Mucosa of rectum (tissue), 2 donors: ENCODE data around the gene PIK3CD.
A peak's percentile ranks its signal among the peaks of the same experiment; 100 is the strongest.

ENCODE experiments used
- H3K27ac ChIP-seq, 2 donors: one replicate each; pipeline ENCODE4 v1.7.0; 2013; ENCODE audit warnings: inconsistent platforms in 2 of 2, low read depth in 2 of 2, low read length in 2 of 2
- H3K27me3 ChIP-seq, 2 donors: one replicate each; pipeline ENCODE4 v1.7.0; 2013; ENCODE audit warnings: low read length in 2 of 2; ENCODE audit not compliant: control insufficient read depth in 2 of 2, insufficient read depth in 2 of 2
- H3K36me3 ChIP-seq, 2 donors: one replicate each; pipeline ENCODE4 v1.7.0; 2013; ENCODE audit warnings: low read length in 2 of 2; ENCODE audit not compliant: control insufficient read depth in 2 of 2, insufficient read depth in 2 of 2
- H3K4me1 ChIP-seq, 2 donors: one replicate each; pipeline ENCODE4 v1.7.0; 2013; ENCODE audit warnings: low read length in 2 of 2, mild to moderate bottlenecking in 1 of 2; ENCODE audit not compliant: control insufficient read depth in 2 of 2, insufficient read depth in 2 of 2
- H3K4me3 ChIP-seq, 2 donors: one replicate each; pipeline ENCODE4 v1.7.0; 2013; ENCODE audit warnings: low read length in 2 of 2
- H3K9ac ChIP-seq, 2 donors: one replicate each; pipeline ENCODE4 v1.7.0; 2013; ENCODE audit warnings: low read length in 2 of 2, low read depth in 1 of 2, mild to moderate bottlenecking in 1 of 2
- H3K9me3 ChIP-seq, 2 donors: one replicate each; pipeline ENCODE4 v1.7.0; 2013; ENCODE audit warnings: low read length in 2 of 2; ENCODE audit not compliant: control insufficient read depth in 2 of 2
- donor health status: healthy.
- donor health status: Normal muscosa, but diverticular disease.

PIK3CD gene

DNA sequence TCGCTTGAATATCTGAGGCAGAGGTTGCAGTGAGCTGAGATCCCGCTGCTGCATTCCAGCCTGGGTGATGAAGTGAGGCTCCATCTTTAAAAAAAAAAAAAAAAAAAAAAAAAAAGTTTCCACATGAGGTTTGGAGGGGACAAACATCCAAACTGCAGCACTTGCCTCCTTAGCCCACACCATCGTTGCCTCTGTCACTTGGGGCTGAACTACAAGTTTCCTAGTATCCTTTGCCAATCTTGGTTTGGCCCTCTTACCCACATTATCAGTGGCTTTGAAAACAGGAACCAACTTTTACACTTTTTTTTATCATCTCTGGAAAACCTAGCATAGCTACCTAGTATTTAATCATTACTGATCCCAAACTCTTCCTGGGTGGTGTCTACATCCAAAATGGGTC, 113.0 kb downstream of the PIK3CD start:
- Histone ChIP-seq H3K27me3 (no peaks in the 10 kb centered on the region), H3K27ac (no peak overlapping the region), H3K9ac (no peak overlapping the region), H3K9me3 (no peaks in the 10 kb centered on the region), H3K4me3 (no peak overlapping the region), H3K4me1 (peaks cover 2 to 5% of the 10 kb centered on the region in 2 donors), H3K36me3 (peaks cover 3 to 4% of the 10 kb centered on the region in 2 donors)

DNA sequence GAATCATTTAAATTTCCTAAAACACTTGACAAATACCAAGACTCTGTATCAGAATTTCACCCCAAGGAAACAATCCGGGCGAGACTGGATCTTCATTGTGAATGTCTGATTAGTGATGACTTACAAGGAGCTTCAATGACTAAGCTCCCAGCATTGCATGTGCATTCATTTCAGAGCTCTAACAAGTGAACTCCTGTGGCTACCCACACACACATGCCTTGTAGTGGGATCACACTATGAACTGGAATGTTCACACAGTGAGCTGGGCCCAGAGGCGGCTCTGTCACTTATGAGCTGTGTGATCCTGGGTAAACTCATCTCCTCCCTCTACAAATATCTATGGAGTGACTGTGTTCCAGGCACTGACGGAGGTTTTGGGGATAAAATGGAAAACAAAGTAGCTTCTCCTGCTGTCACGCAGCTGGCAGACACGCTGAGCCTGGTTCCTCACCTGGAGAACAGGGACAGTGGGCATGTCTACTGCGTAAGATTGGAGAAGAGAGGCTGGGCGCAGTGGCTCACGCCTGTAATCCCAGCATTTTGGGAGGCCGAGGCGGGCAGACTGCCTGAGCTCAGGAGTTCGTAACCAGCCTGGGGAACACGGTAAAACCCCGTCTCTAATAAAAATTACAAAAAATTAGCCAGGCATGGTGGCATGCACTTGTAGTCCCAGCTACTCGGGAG, 115.4 kb downstream of the PIK3CD start:
- peaks cover 0 to 2% of the 10 kb centered on the region in 2 donors for H3K36me3 ChIP-seq
- H3K27me3 ChIP-seq = no peaks in the 10 kb centered on the region
- H3K4me1 ChIP-seq = peaks cover 6 to 8% of the 10 kb centered on the region in 2 donors
- no peak overlapping the region for H3K27ac ChIP-seq
- H3K4me3 ChIP-seq = no peak overlapping the region
- H3K9ac ChIP-seq = no peak overlapping the region
- H3K9me3 ChIP-seq = no peaks in the 10 kb centered on the region

DNA sequence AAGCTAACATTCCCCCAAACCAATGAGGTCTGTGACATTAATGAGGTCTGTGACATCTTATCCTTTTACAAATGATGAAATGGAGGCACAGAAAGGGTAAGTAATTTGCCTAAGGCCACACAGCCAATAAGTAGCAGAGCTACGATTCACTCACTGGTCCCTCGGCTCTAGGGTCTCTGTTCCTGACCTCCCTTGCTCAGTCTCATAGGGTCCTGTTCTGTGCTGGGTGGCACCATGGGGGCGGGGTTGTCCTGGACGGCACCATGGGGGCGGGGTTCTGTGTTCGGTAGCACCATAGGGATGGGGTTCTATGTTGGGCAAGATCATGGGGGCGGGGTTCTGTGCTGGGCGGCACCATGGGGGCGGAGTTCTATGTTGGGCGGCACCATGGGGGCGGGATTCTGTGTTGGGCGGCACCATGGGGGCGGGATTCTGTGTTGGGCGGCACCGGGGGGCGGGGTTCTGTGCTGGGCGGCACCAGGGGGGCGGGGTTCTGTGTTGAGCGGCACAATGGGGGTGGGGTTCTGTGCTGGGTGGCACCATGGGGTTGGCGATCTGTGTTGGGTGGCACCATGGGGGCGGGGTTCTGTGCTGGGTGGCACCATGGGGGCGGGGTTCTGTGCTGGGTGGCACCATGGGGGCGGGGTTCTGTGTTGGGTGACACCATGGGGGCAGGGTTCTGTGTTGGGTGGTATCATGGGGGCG, 116.6 kb downstream of the PIK3CD start:
- no peaks in the 10 kb centered on the region for H3K27me3 ChIP-seq

DNA sequence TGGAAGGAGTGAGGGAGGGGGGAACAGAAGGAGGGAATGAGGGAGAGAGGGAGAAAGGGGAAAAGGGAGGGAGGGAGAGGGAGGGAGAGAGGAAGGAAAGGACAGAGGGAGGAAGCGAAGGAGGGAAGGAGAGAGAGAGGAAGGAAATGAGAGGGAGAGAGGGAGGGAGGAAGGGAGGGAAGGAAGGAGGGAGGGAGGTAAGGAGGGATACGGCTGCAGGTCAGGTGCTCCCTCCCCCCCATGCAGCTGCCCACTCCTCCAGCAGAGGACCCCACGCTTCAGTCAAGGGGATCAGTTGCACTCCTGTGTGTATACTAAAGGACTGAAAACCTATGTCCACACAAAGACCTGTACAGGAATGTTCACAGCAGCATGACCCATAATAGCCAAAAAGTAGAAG, 117.5 kb downstream of the PIK3CD start:
- H3K9me3 ChIP-seq = no peaks in the 10 kb centered on the region
- H3K27me3 ChIP-seq = no peaks in the 10 kb centered on the region
- H3K4me3 ChIP-seq = no peak overlapping the region
- peak overlapping the region; percentile 34 to 65 for H3K27ac ChIP-seq
- peaks cover 6 to 8% of the 10 kb centered on the region in 2 donors for H3K4me1 ChIP-seq
- no peak overlapping the region for H3K9ac ChIP-seq
- peaks cover 9 to 14% of the 10 kb centered on the region in 2 donors for H3K36me3 ChIP-seq

More for the DNA sequence above, 116.6 kb downstream of the PIK3CD start:
- Histone ChIP-seq H3K4me1 (peaks cover 6 to 8% of the 10 kb centered on the region in 2 donors), H3K36me3 (peaks cover 8 to 13% of the 10 kb centered on the region in 2 donors), H3K27ac (no peak overlapping the region), H3K9me3 (no peaks in the 10 kb centered on the region), H3K9ac (no peak overlapping the region), H3K4me3 (no peak overlapping the region)

DNA sequence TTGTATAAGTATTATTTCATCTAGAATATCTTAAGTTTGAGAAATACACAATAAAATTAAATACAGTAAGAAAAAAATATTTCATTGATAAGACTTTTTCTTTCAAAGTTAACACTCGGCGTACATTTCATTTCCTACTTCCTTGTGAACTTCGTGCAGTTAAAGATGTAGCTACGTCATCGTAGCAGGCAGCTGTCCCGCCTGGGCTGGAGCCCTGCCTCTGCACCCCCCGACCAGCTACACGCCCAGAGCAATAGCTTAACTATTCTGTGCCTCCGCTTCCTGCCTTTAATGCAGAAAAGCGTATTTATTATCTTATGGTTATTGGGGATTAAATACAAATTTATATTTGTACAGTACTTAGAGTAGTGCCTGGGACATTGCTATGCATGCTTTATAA, 118.8 kb downstream of the PIK3CD start:
- Histone ChIP-seq H3K36me3 (peaks cover 9 to 14% of the 10 kb centered on the region in 2 donors), H3K9ac (peak overlapping the region in 1 of 2 donors; percentile 43), H3K27me3 (no peaks in the 10 kb centered on the region), H3K4me1 (peaks cover 6 to 8% of the 10 kb centered on the region in 2 donors), H3K27ac (peak overlapping the region; percentile 65 to 72), H3K9me3 (no peaks in the 10 kb centered on the region), H3K4me3 (no peak overlapping the region)

DNA sequence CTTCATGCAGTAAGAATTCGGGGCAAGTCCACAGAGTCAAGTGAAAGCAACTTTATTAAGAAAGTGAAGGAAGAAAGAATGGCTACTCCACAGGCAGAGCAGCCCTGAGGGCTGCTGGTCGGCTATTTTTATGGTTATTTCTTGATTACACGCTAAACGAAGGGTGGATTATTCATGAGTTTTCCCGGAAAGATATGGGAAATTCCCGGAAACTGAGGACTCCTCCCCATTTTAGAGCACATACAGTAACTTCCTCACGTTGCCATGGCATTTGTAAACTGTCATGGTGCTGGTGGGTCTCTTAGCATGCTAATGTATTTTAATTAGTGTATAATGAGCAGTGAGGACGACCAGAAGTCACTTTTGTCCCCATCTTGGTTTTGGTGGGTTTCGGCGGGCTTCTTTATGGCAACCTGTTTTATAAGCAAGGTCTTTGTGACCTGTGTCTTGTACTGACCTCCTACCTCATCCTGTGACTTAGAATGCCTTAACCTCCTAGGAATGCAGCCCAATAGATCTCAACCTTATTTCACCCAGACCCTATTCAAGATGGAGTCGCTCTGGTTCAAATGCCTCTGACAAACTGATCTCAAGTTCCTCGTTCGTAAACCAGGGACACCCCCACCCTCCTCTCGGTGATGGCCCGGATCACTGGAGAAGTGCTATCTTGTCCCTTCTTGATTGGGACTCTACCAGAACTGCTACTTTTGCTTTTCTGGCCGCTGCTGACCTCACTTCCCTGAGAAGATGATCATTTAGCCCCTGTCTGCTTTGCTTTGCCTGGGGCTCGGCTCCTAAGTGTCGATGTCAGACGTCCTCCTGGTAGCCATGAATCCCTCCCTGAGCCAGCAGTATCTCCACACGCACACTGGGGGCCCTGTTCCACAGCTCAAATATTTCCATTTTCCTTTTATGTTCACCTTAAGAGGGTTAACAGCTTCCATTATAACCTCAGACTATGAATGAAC, 123.5 kb downstream of the PIK3CD start:
- no peak overlapping the region for H3K9ac ChIP-seq
- H3K27ac ChIP-seq = no peak overlapping the region
- H3K36me3 ChIP-seq = peaks cover 9 to 14% of the 10 kb centered on the region in 2 donors
- H3K27me3 ChIP-seq = no peaks in the 10 kb centered on the region
- H3K9me3 ChIP-seq = no peaks in the 10 kb centered on the region
- H3K4me3 ChIP-seq = no peak overlapping the region
- peaks cover 0 to 5% of the 10 kb centered on the region in 2 donors for H3K4me1 ChIP-seq

DNA sequence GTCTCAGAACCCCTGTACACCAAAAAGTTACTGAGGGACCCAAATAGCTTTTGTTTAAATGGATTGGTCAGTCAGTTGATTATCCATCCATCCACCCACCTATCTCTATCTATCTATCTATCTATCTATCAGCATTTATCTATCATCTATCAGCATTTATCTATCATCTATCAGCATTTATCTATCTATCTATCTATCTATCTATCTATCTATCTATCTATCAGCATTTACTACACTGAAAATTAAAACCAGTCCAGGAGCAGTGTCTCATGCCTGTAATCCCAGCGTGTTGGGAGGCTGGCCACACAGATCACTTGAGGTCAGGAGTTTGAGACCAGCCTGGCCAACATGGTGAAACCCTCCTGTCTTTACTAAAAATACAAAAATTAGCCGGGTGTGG, 125.2 kb downstream of the PIK3CD start:
- Histone ChIP-seq H3K36me3 (peaks cover 9 to 12% of the 10 kb centered on the region in 2 donors), H3K9ac (no peak overlapping the region), H3K4me1 (no peaks in the 10 kb centered on the region), H3K4me3 (no peak overlapping the region), H3K9me3 (no peaks in the 10 kb centered on the region), H3K27me3 (no peaks in the 10 kb centered on the region), H3K27ac (no peak overlapping the region)
